Left ventricle myocardium inferior (tissue), 1 donor: ENCODE data around the gene ZNF668. TPM values are rescaled to one million over a fixed set of nuclear protein-coding genes. Genes with fewer than 3 reads are reported as not detected.

Source experiments
- DNase-seq: peaks from one replicate; pipeline ENCODE4 v3.0.0-alpha.2; 2020
- H3K27ac ChIP-seq: fragments of 200-600 bp; replicated peaks from 2 replicates; pipeline ENCODE4 v1.8.0; 2021
- H3K27me3 ChIP-seq: fragments of 200-600 bp; 2 replicates; pipeline ENCODE4 v1.8.0; 2021; ENCODE audit warnings: low read depth
- H3K36me3 ChIP-seq: fragments of 200-600 bp; 2 replicates; pipeline ENCODE4 v1.8.0; 2021
- H3K4me1 ChIP-seq: fragments of 200-600 bp; 2 replicates; pipeline ENCODE4 v1.8.0; 2021
- H3K4me3 ChIP-seq: fragments of 200-600 bp; 2 replicates; pipeline ENCODE4 v1.8.0; 2021; ENCODE audit warnings: mild to moderate bottlenecking, moderate library complexity
- H3K9me3 ChIP-seq: fragments of 200-600 bp; replicated peaks from 2 replicates; pipeline ENCODE4 v1.8.0; 2021
- intact Hi-C: fragments of 100-400 bp; cut with micrococcal nuclease; formaldehyde crosslinking; loops from one replicate; pipeline ENCODE4 v1.11.0; 2022
- total RNA-seq: library from RNA; stranded (reverse); fragmentation: NEBNext Ultra II Directional; extraction: Animal tissue kit (Norgen Biotek cat#: 25700); gene quantifications from one replicate; pipeline ENCODE4 v1.2.1, GENCODE V29; 2021
- TF ChIP-seq, protein P1 (sequence below): fragments of 200-600 bp; IDR thresholded peaks from 2 replicates; pipeline ENCODE4 v1.8.0; 2021; ENCODE audit warnings: antibody characterized with exemption, mild to moderate bottlenecking, borderline replicate concordance
- donor health status: DM: no; HTN: yes; CAD: no; lungs with severe emphysema.

Gene ZNF668
- total RNA-seq, 1 donor from 2014 or later = 5.3 TPM

DNA sequence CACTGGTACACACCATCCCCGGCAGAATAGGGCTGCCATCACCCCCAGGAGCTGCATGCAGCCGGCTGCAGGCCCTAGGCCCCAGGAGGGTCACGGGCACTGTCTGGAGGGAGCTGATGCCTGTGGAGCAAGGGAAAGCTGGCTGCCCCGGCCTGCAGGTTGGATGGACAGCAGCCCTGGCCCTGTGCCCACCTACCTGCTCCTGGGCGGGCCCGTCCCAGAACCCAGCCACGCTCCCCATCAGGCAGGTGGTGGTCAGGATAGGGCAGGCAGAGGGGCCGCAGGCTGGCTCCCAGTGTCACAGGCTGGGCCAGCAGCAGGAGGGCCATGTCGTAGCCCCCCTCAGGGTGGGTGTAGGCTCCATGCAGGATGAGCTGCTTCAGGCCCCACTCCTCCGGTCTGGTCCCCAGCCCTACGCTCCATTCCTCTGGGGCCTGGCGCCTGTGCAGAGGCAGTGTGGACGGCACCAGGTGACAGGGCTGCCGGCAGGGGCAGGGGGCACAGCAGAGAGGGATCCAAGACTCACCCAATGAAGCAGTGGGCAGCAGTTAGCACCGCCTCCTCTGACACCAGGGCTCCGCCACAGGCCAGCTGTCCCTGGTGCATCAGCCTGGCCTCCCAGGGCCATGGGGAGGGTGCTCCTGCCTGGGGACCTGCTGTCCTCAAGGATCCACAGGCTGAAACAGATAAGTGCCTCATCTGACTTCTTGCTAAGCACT is 10.7 kb upstream of the ZNF668 start:
- H3K36me3 ChIP-seq = peaks cover 80% of the 10 kb centered on the region
- DNase-seq = no peak
- TF ChIP-seq, protein P1, sequence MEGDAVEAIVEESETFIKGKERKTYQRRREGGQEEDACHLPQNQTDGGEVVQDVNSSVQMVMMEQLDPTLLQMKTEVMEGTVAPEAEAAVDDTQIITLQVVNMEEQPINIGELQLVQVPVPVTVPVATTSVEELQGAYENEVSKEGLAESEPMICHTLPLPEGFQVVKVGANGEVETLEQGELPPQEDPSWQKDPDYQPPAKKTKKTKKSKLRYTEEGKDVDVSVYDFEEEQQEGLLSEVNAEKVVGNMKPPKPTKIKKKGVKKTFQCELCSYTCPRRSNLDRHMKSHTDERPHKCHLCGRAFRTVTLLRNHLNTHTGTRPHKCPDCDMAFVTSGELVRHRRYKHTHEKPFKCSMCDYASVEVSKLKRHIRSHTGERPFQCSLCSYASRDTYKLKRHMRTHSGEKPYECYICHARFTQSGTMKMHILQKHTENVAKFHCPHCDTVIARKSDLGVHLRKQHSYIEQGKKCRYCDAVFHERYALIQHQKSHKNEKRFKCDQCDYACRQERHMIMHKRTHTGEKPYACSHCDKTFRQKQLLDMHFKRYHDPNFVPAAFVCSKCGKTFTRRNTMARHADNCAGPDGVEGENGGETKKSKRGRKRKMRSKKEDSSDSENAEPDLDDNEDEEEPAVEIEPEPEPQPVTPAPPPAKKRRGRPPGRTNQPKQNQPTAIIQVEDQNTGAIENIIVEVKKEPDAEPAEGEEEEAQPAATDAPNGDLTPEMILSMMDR = no peak

DNA sequence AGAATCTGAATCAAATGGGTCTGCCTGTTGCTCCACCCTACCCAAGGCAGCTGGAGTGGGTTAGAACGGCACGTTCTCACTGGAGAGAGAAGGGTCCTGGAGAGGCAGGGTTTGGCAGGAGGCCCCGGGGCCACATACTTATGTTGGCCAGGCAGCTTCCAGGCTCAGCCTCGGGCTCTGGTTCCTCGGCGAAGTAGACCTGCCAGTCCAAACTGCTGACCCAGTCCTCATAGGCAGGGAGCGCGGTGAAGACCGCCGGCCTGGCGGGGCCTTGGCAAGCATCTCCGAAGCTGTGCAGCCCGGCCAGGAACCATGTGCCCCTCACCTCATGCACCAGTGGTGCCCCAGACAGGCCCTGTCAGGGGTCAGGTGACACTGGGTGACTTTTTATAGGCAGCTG is 9.9 kb upstream of the ZNF668 start:
- H3K9me3 ChIP-seq = no peaks in the 10 kb centered on the region
- peaks cover 81% of the 10 kb centered on the region for H3K36me3 ChIP-seq
- H3K4me1 ChIP-seq = peaks cover 20% of the 10 kb centered on the region
- DNase-seq = no peak
- TF ChIP-seq, protein P1 = no peak
- no peak overlapping the region for H3K4me3 ChIP-seq
- H3K27me3 ChIP-seq = no peaks in the 10 kb centered on the region
- no peak overlapping the region for H3K27ac ChIP-seq
- intact Hi-C loops = no loop called here

More for the DNA sequence above, 10.7 kb upstream of the ZNF668 start:
- Histone ChIP-seq H3K4me3 (no peak overlapping the region), H3K9me3 (no peaks in the 10 kb centered on the region), H3K27ac (no peak overlapping the region), H3K4me1 (peaks cover 20% of the 10 kb centered on the region), H3K27me3 (no peaks in the 10 kb centered on the region)
- intact Hi-C loops = no loop called here

DNA sequence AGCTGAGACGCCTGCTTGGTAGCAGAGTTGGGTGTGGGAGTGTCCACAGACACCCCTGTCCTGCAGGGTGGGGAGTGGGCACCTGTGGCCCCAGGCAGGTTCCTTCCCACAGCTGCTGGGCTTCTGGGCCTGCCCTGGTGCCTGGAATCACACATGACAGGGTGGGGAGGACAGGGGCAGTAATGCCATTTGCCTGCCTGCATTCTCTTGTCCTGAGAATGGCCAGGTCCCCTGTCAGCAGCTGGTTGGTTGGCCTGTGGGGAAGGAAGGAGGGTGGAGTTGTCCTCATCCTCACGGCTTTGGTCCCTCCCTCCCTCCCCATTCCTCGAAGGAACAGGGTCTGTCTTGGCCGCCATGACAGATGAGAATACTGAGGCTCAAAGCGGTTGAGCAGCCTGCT is 9.5 kb upstream of the ZNF668 start:
- Histone ChIP-seq H3K4me3 (no peak overlapping the region), H3K27ac (no peak overlapping the region), H3K4me1 (peaks cover 20% of the 10 kb centered on the region), H3K9me3 (no peaks in the 10 kb centered on the region), H3K36me3 (peaks cover 81% of the 10 kb centered on the region), H3K27me3 (no peaks in the 10 kb centered on the region)
- TF ChIP-seq, protein P1 = no peak
- intact Hi-C loops = no loop called here
- DNase-seq = no peak

DNA sequence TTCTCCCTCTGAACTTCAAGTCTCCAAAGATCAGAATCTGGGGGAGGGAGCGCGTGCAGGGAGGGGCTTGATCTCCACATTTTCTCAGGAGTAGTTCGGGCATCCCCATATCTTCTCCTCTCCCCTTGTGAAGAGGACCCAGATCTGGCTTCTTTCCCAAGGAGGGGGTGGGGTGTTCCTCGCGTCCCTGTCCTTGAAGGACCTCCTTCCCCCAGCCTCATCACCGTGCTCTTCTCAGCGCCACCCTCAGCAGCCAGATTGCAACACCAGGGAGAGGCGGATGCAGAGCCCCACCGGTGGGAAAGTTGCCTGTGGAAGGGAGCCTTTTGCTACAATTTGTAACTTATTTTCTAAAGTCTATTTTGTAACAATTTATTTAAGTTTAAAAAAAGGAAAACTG is 9.0 kb upstream of the ZNF668 start:
- Histone ChIP-seq H3K4me3 (no peak overlapping the region), H3K4me1 (peaks cover 20% of the 10 kb centered on the region), H3K9me3 (no peaks in the 10 kb centered on the region), H3K27me3 (no peaks in the 10 kb centered on the region), H3K36me3 (peaks cover 83% of the 10 kb centered on the region), H3K27ac (no peak overlapping the region)
- intact Hi-C loops = no loop called here
- no peak for DNase-seq
- TF ChIP-seq, protein P1 = no peak

DNA sequence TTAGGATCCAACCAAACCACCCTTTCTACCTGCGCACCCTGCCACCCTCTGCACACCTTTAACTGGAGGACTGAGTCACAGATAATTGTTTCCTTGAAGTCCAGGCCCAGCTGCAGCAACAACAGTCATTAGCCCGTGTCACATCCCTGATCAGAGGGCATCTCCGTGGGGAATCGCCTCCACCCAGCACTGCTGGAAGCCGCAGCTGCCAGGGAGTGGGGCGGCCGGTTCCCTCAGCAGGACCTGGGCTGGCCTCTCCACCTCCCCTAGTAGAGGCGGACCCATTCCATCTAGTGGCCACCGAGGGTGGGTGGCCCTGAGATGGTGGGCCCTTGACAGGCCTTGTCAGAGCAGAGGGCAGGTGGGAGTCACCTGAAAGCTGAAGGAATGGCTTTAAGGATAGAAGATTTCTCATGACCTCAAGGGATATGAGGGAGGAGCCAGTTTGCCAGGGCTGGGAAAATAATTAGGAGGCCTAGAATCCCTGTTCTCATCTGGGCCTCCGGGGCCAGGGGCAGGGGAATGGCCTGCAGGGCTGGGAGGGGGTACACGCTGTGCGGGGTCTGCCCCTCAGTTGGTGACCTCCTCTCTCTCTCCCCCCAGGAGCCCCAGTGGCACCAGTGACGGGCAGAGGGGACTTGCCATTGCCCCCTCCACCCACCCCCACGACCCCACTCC is 8.5 kb upstream of the ZNF668 start:
- H3K4me3 ChIP-seq = no peak overlapping the region
- intact Hi-C loops = no loop called here
- H3K27me3 ChIP-seq = no peaks in the 10 kb centered on the region
- no peak overlapping the region for H3K27ac ChIP-seq
- no peak for DNase-seq
- TF ChIP-seq, protein P1 = no peak
- no peaks in the 10 kb centered on the region for H3K9me3 ChIP-seq
- H3K4me1 ChIP-seq = peaks cover 20% of the 10 kb centered on the region
- peaks cover 88% of the 10 kb centered on the region for H3K36me3 ChIP-seq
